ENCODE results near the gene MPP1. TPM values are rescaled to one million over a fixed set of nuclear protein-coding genes. Genes with fewer than 3 reads are reported as not detected.

The MPP1 gene
- total RNA-seq, 1 donor from 2014 or later, result 9.2 TPM

DNA sequence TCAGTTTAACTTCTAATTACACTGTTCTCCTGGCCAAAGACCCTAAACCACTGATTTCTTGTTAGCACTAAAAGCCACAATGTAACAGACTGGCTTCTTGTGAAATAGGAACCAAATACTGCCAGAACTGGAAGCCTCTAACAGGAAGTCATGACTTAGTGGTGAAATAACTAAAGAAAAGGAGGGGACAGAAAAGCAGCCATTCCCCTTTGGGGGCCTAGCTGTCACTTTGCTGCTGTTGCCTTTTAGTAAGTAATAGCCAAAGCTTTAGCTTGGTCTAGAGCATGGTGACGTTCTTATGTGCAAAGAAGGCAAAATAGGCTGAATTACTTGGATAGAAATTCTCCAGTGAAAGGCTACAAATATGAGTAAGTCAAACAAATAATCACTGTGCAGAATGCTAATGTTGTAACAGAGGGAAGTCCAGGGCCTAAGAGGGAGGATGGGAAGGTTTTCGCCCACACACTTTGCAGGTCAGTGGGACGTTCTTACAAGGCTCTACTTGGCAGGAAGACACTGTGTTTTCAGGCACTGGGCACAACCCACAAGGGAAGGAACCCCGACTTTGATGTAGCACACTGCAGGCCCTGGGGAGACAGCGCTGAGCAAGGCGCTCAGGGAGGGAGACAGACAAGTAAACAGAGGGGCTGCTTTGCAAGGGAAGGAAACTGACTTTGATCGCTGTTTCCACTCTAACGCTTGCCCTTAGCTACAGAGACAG is 71.1 kb downstream of the MPP1 start:
- peak overlapping the region; percentile 70 for H3K27ac Mint-ChIP-seq
- H3K9me3 Mint-ChIP-seq, result peaks cover 24% of the 10 kb centered on the region
- H3K4me3 Mint-ChIP-seq, result no peak overlapping the region
- DNase-seq (ENCODE audit: low spot score in 2 of 2, unreplicated experiment in 2 of 2), result no peak
- H3K27me3 Mint-ChIP-seq (ENCODE audit: low read depth), result peaks cover 5% of the 10 kb centered on the region
- H3K36me3 Mint-ChIP-seq, result no peaks in the 10 kb centered on the region
- TF ChIP-seq, protein P1, sequence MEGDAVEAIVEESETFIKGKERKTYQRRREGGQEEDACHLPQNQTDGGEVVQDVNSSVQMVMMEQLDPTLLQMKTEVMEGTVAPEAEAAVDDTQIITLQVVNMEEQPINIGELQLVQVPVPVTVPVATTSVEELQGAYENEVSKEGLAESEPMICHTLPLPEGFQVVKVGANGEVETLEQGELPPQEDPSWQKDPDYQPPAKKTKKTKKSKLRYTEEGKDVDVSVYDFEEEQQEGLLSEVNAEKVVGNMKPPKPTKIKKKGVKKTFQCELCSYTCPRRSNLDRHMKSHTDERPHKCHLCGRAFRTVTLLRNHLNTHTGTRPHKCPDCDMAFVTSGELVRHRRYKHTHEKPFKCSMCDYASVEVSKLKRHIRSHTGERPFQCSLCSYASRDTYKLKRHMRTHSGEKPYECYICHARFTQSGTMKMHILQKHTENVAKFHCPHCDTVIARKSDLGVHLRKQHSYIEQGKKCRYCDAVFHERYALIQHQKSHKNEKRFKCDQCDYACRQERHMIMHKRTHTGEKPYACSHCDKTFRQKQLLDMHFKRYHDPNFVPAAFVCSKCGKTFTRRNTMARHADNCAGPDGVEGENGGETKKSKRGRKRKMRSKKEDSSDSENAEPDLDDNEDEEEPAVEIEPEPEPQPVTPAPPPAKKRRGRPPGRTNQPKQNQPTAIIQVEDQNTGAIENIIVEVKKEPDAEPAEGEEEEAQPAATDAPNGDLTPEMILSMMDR (IDR thresholded peaks at IDR 0.05; ENCODE audit: unreplicated experiment), result no peak
- H3K4me1 Mint-ChIP-seq, result peaks cover 10% of the 10 kb centered on the region

DNA sequence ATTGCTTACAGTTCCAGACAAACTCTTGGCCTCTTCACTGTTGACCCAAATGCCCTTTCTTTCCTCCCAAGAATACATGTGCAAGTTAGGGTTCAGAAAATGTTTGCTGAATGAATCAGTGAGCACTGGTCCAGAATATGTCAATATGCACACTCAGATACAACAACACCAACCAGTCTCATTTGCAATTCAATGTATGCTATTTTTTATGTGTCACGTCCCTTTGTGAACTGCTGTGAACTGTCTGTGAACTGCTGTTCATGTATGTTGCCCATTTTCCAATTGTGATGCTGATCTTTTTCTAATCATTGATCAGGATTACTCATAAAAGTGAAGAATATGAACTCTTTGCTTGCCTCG is 72.2 kb downstream of the MPP1 start:
- H3K9me3 Mint-ChIP-seq, result peaks cover 18% of the 10 kb centered on the region
- H3K27ac Mint-ChIP-seq, result no peak overlapping the region
- no peaks in the 10 kb centered on the region for H3K27me3 Mint-ChIP-seq (ENCODE audit: low read depth)
- no peak overlapping the region for H3K4me3 Mint-ChIP-seq
- no peak for DNase-seq (ENCODE audit: low spot score in 2 of 2, unreplicated experiment in 2 of 2)
- H3K36me3 Mint-ChIP-seq, result no peaks in the 10 kb centered on the region
- TF ChIP-seq, protein P1 (IDR thresholded peaks at IDR 0.05; ENCODE audit: unreplicated experiment), result no peak
- peaks cover 10% of the 10 kb centered on the region for H3K4me1 Mint-ChIP-seq

DNA sequence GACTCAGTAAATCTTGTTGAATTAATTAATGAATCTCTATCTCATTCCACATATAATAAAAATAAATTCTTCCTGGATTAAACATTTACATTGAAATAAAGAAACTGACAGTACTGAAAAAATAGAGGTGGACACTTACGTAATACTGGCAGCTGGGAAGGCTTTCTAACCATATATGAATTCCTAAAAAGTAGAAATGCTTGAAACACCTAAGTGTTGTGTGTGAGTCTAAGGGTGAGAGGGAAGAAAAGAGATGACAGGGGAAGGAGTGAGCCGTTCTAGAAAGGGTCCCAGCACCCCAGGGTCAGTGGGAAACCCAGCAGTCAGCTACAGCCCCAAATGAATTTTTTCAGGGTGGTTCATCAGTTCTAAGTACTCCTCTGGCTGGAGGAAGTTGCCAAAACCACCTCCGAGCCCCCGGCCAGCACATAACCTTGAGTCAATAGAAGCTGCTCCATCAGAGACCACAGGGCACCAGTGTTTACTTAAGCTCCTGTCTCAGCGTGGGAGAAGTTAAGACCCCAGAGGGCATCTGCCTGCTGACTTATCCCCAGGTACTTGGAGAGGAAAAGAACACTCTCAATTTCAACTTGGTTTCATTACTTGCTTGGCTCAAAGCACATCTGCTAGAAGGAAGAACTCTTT is 72.7 kb downstream of the MPP1 start:
- peaks cover 10% of the 10 kb centered on the region for H3K4me1 Mint-ChIP-seq
- no peaks in the 10 kb centered on the region for H3K36me3 Mint-ChIP-seq
- H3K27me3 Mint-ChIP-seq (ENCODE audit: low read depth), result no peaks in the 10 kb centered on the region
- peaks cover 18% of the 10 kb centered on the region for H3K9me3 Mint-ChIP-seq
- no peak overlapping the region for H3K27ac Mint-ChIP-seq
- TF ChIP-seq, protein P1 (IDR thresholded peaks at IDR 0.05; ENCODE audit: unreplicated experiment), result no peak
- DNase-seq (ENCODE audit: low spot score in 2 of 2, unreplicated experiment in 2 of 2), result no peak
- no peak overlapping the region for H3K4me3 Mint-ChIP-seq

DNA sequence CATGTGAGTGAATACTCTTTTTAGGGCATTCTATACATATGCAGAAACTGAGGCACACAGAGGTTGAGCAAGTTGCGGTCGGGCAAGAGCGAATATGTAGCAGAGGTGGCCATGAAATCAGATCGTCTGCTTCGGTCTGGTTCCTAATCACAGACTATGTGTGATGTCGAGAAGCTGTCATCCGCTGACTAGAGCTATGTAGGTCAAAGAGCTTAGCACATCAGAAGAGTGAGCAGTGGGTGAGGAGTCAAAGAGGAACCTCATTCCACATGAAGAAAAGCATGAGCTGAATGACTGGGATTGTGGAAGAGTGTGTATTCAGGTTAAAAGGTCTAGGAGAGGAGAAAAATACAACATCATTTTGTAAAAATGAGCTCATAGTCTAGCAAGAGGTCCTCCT is 73.4 kb downstream of the MPP1 start:
- Mint-ChIP-seq H3K4me1 (peaks cover 10% of the 10 kb centered on the region), H3K27ac (no peak overlapping the region), H3K27me3 (ENCODE audit: low read depth) (peaks cover 2% of the 10 kb centered on the region)

DNA sequence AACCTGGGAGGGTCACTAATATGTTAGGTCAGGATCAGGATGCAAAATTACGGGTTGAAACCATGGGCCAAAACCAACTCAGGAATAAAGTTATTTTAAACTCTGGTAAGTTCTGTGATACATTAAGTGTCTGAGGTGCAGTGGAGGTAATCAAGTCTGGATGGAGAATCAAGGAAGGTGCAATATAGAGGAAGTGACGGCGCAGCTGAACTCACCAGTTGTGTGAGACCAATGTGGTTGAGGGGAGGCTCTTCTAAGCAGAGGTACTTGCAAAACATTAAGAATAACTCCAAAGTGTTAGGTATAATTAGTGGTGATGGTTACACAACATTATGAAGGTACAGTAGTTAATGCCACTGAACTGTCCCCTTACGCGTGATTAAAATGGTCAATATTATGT is 74.1 kb downstream of the MPP1 start:
- H3K9me3 Mint-ChIP-seq, result peaks cover 20% of the 10 kb centered on the region
- no peaks in the 10 kb centered on the region for H3K36me3 Mint-ChIP-seq
- no peak for DNase-seq (ENCODE audit: low spot score in 2 of 2, unreplicated experiment in 2 of 2)
- peaks cover 4% of the 10 kb centered on the region for H3K27me3 Mint-ChIP-seq (ENCODE audit: low read depth)
- H3K27ac Mint-ChIP-seq, result no peak overlapping the region
- no peak overlapping the region for H3K4me3 Mint-ChIP-seq
- H3K4me1 Mint-ChIP-seq, result peaks cover 10% of the 10 kb centered on the region
- TF ChIP-seq, protein P1 (IDR thresholded peaks at IDR 0.05; ENCODE audit: unreplicated experiment), result no peak

More for the DNA sequence above, 73.4 kb downstream of the MPP1 start:
- Mint-ChIP-seq H3K36me3 (no peaks in the 10 kb centered on the region), H3K4me3 (no peak overlapping the region), H3K9me3 (peaks cover 17% of the 10 kb centered on the region)
- DNase-seq (ENCODE audit: low spot score in 2 of 2, unreplicated experiment in 2 of 2), result no peak
- TF ChIP-seq, protein P1 (IDR thresholded peaks at IDR 0.05; ENCODE audit: unreplicated experiment), result no peak
